GM23338 (cell line): ENCODE measurements around the gene OTOGL. TPM values are rescaled to one million over a fixed set of nuclear protein-coding genes. Genes with fewer than 3 reads are reported as not detected.

Experiments used
- ATAC-seq: fragments of 200-7000 bp; cut with Tn5 transposase; 3 replicates; pipeline ENCODE4 v1.9.1; 2020
- DNase-seq: peaks from one replicate; pipeline ENCODE4 v3.0.0-alpha.2; 2015; ENCODE audit warnings: low spot score
- H2AFZ ChIP-seq: fragments of 200-600 bp; sonication (generic); 2 replicates; pipeline ENCODE4 v1.8.0; 2016; ENCODE audit warnings: antibody characterized with exemption, mild to moderate bottlenecking, moderate library complexity
- H3F3A ChIP-seq: fragments of 200-600 bp; sonication (generic); replicated peaks from 2 replicates; pipeline ENCODE4 v1.8.0; 2017; ENCODE audit warnings: antibody characterized with exemption, mixed run types, low read depth
- H3K27ac ChIP-seq: fragments of 200-600 bp; sonication (generic); 2 replicates; pipeline ENCODE4 v1.6.1; 2016; ENCODE audit warnings: low read depth
- H3K27me3 ChIP-seq: fragments of 200-600 bp; sonication (generic); 2 replicates; pipeline ENCODE4 v1.8.0; 2016; ENCODE audit warnings: mild to moderate bottlenecking, mixed run types, moderate library complexity; ENCODE audit not compliant: insufficient read depth
- H3K36me3 ChIP-seq: fragments of 200-600 bp; sonication (generic); 2 replicates; pipeline ENCODE4 v1.8.0; 2016; ENCODE audit warnings: mild to moderate bottlenecking; ENCODE audit not compliant: insufficient read depth
- H3K4me1 ChIP-seq: fragments of 200-600 bp; sonication (generic); 2 replicates; pipeline ENCODE4 v1.8.0; 2016; ENCODE audit warnings: mild to moderate bottlenecking, moderate library complexity; ENCODE audit not compliant: insufficient read depth
- H3K4me2 ChIP-seq: fragments of 200-600 bp; sonication (generic); 2 replicates; pipeline ENCODE4 v1.7.1; 2017; ENCODE audit warnings: mixed run types
- H3K4me3 ChIP-seq: fragments of 200-600 bp; sonication (generic); 2 replicates; pipeline ENCODE4 v1.6.1; 2016; ENCODE audit warnings: mixed run types
- H3K79me2 ChIP-seq: fragments of 200-600 bp; sonication (generic); replicated peaks from 2 replicates; pipeline ENCODE4 v1.8.0; 2017; ENCODE audit warnings: mild to moderate bottlenecking; ENCODE audit not compliant: insufficient read depth
- H3K9me2 ChIP-seq: fragments of 200-600 bp; sonication (generic); 2 replicates; pipeline ENCODE4 v1.8.0; 2017; ENCODE audit not compliant: insufficient read depth
- H4K20me1 ChIP-seq: fragments of 200-600 bp; sonication (generic); replicated peaks from 2 replicates; pipeline ENCODE4 v1.8.0; 2017; ENCODE audit warnings: mild to moderate bottlenecking; ENCODE audit not compliant: insufficient read depth
- H3K27ac Mint-ChIP-seq: 2 replicates; pipeline ENCODE4 v1.8.0; 2020; ENCODE audit warnings: inconsistent platforms, mild to moderate bottlenecking, moderate library complexity, mixed read lengths
- H3K27me3 Mint-ChIP-seq: 3 replicates; pipeline ENCODE4 v1.8.0; 2022; ENCODE audit warnings: low read depth, mild to moderate bottlenecking, moderate library complexity, mixed read lengths, inconsistent platforms; ENCODE audit not compliant: insufficient read depth, poor library complexity
- H3K36me3 Mint-ChIP-seq: 3 replicates; pipeline ENCODE4 v1.8.0; 2021; ENCODE audit warnings: low read depth, mild to moderate bottlenecking, inconsistent platforms, moderate library complexity, mixed read lengths
- H3K4me1 Mint-ChIP-seq: 3 replicates; pipeline ENCODE4 v1.8.0; 2020; ENCODE audit warnings: mild to moderate bottlenecking, inconsistent platforms, mixed read lengths
- H3K4me3 Mint-ChIP-seq: 3 replicates; pipeline ENCODE4 v1.8.0; 2021; ENCODE audit warnings: moderate library complexity, mild to moderate bottlenecking, inconsistent platforms, mixed read lengths
- H3K9me3 Mint-ChIP-seq: 3 replicates; pipeline ENCODE4 v1.8.0; 2020; ENCODE audit warnings: moderate library complexity, mild to moderate bottlenecking, inconsistent platforms, mixed read lengths
- CREB1 ChIP-seq: fragments of 250-450 bp; sonication (Bioruptor Pico); IDR thresholded peaks from 2 replicates; pipeline ENCODE4 v1.5.0; 2020; ENCODE audit warnings: low read depth, mild to moderate bottlenecking, moderate library complexity
- EZH2 ChIP-seq: fragments of 200-600 bp; sonication (generic); IDR thresholded peaks from one replicate; pipeline ENCODE4 v1.8.0; 2017; ENCODE audit warnings: antibody characterized with exemption, mild to moderate bottlenecking, low read depth; ENCODE audit not compliant: unreplicated experiment
- EZH2phosphoT487 ChIP-seq: fragments of 200-600 bp; sonication (generic); IDR thresholded peaks from one replicate; pipeline ENCODE4 v1.8.1; 2018; ENCODE audit warnings: antibody characterized with exemption; ENCODE audit not compliant: unreplicated experiment
- JUNB ChIP-seq: IDR thresholded peaks from one replicate; pipeline ENCODE4 v1.6.1; 2016; ENCODE audit warnings: antibody characterized with exemption; ENCODE audit not compliant: unreplicated experiment
- NANOG ChIP-seq: IDR thresholded peaks from 2 replicates; pipeline ENCODE4 v1.6.1; 2016; ENCODE audit warnings: antibody characterized with exemption, borderline replicate concordance
- STAT1 ChIP-seq: IDR thresholded peaks from one replicate; pipeline ENCODE4 v1.6.1; 2016; ENCODE audit warnings: antibody characterized with exemption; ENCODE audit not compliant: unreplicated experiment
- ZNF114 ChIP-seq: fragments of 250-450 bp; sonication (Bioruptor Pico); IDR thresholded peaks from 2 replicates; pipeline ENCODE4 v1.5.0; 2020; ENCODE audit warnings: mild to moderate bottlenecking, moderate library complexity
- ZNF331 ChIP-seq: fragments of 250-450 bp; sonication (Bioruptor Pico); IDR thresholded peaks from 2 replicates; pipeline ENCODE4 v1.5.0; 2020; ENCODE audit warnings: low read depth, mild to moderate bottlenecking, moderate library complexity
- polyA plus RNA-seq: library from polyadenylated mRNA; unstranded; fragments of >200 nt; fragmentation: Nextera tagmentation; extraction: Ambion mirVana; gene quantifications from 2 replicates; pipeline ENCODE4 v1.2.1, GENCODE V29; 2016
- total RNA-seq: library from RNA; depleted of rRNA; stranded (reverse); fragments of >200 nt; shearing (Covaris generic); gene quantifications from 2 replicates; pipeline ENCODE4 v1.2.3, GENCODE V29; 2014
- TF ChIP-seq, protein P1 (sequence below): IDR thresholded peaks from 2 replicates; pipeline ENCODE4 v1.6.1; 2016; ENCODE audit warnings: antibody characterized with exemption
- TF ChIP-seq, protein P2 (sequence below), 2 experiments: fragments of 200-600 bp in 1 of 2; sonication (generic) in 1 of 2; conservative IDR thresholded peaks; 2 replicates each; pipeline versions ENCODE4 v1.5.1 to v1.6.1; 2016 to 2017; ENCODE audit warnings: antibody characterized with exemption in 2 of 2, low read depth in 2 of 2, mild to moderate bottlenecking in 2 of 2, moderate library complexity in 1 of 2

Gene OTOGL
- total and polyA plus RNA-seq, 2 experiments from 2014 or later, result 0.36 to 0.66 TPM

DNA sequence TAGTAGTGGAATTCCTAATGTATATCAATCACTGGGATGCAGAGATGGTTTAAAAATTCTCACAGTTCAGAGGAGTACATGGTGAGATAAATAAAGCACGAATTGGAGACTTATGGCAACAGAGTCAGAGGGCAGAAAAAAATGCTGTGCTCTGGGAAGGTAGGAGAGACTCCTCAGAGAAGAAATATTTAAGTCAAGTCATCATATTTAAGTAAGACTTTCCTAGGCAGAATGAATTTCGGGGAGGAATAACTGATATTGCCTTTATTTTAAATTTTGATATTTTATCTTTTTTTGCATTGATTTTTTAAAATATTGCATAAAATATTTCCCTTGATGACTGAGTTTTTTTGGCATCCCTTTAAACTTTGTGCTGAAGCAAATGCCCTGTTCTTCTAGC lies 67.4 kb downstream of the OTOGL start:
- no peaks in the 10 kb centered on the region for H3K79me2 ChIP-seq
- TF ChIP-seq EZH2 (no peak), NANOG (no peak), STAT1 (no peak), ZNF331 (CRISPR knock-in tag) (no peak), CREB1 (no peak), EZH2phosphoT487 (no peak), ZNF114 (CRISPR knock-in tag) (no peak)
- TF ChIP-seq, protein P1, sequence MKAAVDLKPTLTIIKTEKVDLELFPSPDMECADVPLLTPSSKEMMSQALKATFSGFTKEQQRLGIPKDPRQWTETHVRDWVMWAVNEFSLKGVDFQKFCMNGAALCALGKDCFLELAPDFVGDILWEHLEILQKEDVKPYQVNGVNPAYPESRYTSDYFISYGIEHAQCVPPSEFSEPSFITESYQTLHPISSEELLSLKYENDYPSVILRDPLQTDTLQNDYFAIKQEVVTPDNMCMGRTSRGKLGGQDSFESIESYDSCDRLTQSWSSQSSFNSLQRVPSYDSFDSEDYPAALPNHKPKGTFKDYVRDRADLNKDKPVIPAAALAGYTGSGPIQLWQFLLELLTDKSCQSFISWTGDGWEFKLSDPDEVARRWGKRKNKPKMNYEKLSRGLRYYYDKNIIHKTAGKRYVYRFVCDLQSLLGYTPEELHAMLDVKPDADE, result no peak
- TF ChIP-seq, protein P2, sequence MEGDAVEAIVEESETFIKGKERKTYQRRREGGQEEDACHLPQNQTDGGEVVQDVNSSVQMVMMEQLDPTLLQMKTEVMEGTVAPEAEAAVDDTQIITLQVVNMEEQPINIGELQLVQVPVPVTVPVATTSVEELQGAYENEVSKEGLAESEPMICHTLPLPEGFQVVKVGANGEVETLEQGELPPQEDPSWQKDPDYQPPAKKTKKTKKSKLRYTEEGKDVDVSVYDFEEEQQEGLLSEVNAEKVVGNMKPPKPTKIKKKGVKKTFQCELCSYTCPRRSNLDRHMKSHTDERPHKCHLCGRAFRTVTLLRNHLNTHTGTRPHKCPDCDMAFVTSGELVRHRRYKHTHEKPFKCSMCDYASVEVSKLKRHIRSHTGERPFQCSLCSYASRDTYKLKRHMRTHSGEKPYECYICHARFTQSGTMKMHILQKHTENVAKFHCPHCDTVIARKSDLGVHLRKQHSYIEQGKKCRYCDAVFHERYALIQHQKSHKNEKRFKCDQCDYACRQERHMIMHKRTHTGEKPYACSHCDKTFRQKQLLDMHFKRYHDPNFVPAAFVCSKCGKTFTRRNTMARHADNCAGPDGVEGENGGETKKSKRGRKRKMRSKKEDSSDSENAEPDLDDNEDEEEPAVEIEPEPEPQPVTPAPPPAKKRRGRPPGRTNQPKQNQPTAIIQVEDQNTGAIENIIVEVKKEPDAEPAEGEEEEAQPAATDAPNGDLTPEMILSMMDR (conservative IDR thresholded peaks at IDR 0.05; ENCODE audit: low read depth in 2 of 2), result no peak
- no peak overlapping the region for H3K27ac ChIP-seq
- no peak overlapping the region for H3K4me2 ChIP-seq
- ATAC-seq (no peak), DNase-seq (no peak)
- peaks cover 4% of the 10 kb centered on the region; the same call in 1 of the 3 replicates for H3K9me3 Mint-ChIP-seq
- H3K4me3 Mint-ChIP-seq, result no peak overlapping the region
- no peak overlapping the region for H2AFZ ChIP-seq
- no peaks in the 10 kb centered on the region for H3K36me3 ChIP-seq
- H3K4me3 ChIP-seq, result no peak overlapping the region
- no peaks in the 10 kb centered on the region for H3K4me1 ChIP-seq
- H3K4me1 Mint-ChIP-seq, result no peaks in the 10 kb centered on the region
- H3K27ac Mint-ChIP-seq, result no peak overlapping the region
- no peaks in the 10 kb centered on the region for H3K36me3 Mint-ChIP-seq
- no peaks in the 10 kb centered on the region for H3K27me3 Mint-ChIP-seq
- 0 out of 2 replicates have a peak, but pooled peaks cover 4% of the 10 kb centered on the region for H3K9me2 ChIP-seq
- no peaks in the 10 kb centered on the region for H4K20me1 ChIP-seq
- H3F3A ChIP-seq, result no peaks in the 10 kb centered on the region
- H3K27me3 ChIP-seq, result no peaks in the 10 kb centered on the region

- Mint-ChIP-seq H3K4me3 (no peak overlapping the region), H3K27ac (no peak overlapping the region), H3K9me3 (peaks cover 4% of the 10 kb centered on the region; the same call in 1 of the 3 replicates), H3K4me1 (peaks cover 7% of the 10 kb centered on the region; the same call in 2 of the 3 replicates), H3K36me3 (no peaks in the 10 kb centered on the region), H3K27me3 (peaks cover 2% of the 10 kb centered on the region)
- H2AFZ ChIP-seq, result no peak overlapping the region
- H3K27ac ChIP-seq, result no peak overlapping the region
- DNase-seq (no peak), ATAC-seq (no peak)
- H3K4me3 ChIP-seq, result no peak overlapping the region
- TF ChIP-seq JUNB (no peak), EZH2 (no peak), CREB1 (no peak), STAT1 (no peak), EZH2phosphoT487 (no peak), ZNF114 (CRISPR knock-in tag) (no peak)
- H3K4me1 ChIP-seq, result no peaks in the 10 kb centered on the region
- no peaks in the 10 kb centered on the region for H3K27me3 ChIP-seq
- H3K79me2 ChIP-seq, result no peaks in the 10 kb centered on the region
- no peaks in the 10 kb centered on the region for H4K20me1 ChIP-seq
- H3K9me2 ChIP-seq, result peaks cover 4% of the 10 kb centered on the region; the same call in 1 of the 2 replicates
- H3K4me2 ChIP-seq, result no peak overlapping the region
- no peaks in the 10 kb centered on the region for H3K36me3 ChIP-seq
- H3F3A ChIP-seq, result no peaks in the 10 kb centered on the region
Measured at GRCh38 chr12:80168936-80169335, 69.6 kb downstream of the OTOGL start.
